COLO668 (cell line): ENCODE measurements around the gene CNOT1.
A peak's percentile ranks its signal among the peaks of the same experiment; 100 is the strongest.
"Not testable (repeated sequence)": the region's sequence is repeated elsewhere in the genome, so short reads cannot be mapped to it uniquely, and the experiment has no call there.

Experiments used
- DNase-seq: peaks from one replicate; lab custom pipeline; 2025; ENCODE audit not compliant: unreplicated experiment; lab: John Stamatoyannopoulos, UW

CNOT1 gene

DNA sequence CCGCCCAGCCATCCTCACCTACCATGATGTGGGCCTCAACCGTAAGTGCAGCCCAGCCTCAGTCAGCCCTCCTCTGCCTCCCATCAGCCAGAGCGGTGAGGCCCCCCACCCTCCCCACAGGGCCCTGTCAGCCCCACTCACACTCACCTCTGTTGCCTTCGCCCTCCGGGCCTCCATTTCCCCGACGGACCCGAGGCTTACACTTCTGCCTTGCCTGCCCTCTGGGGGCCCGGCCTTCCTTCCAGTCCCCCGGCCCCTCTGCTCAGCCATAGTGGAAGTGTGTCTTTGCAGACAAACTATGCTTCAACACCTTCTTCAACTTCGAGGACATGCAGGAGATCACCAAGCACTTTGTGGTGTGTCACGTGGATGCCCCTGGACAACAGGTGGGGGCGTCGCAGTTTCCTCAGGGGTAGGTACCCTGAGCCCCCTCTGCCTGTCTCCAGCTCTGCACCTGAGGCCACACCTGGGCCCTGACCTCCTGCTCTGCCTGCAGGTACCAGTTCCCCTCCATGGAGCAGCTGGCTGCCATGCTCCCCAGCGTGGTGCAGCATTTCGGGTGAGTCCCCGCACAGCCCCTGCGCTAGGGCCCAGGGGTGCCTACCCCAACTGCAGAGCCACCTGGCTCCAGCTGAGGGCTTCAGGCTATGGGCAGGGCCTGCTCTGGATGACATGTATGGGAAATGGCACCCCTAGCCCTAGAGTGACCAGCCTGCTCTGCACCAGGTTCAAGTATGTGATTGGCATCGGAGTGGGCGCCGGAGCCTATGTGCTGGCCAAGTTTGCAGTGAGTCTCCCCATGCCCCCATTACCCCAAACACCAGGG, 125.5 kb downstream of the CNOT1 start:
- DNase-seq: no peak

DNA sequence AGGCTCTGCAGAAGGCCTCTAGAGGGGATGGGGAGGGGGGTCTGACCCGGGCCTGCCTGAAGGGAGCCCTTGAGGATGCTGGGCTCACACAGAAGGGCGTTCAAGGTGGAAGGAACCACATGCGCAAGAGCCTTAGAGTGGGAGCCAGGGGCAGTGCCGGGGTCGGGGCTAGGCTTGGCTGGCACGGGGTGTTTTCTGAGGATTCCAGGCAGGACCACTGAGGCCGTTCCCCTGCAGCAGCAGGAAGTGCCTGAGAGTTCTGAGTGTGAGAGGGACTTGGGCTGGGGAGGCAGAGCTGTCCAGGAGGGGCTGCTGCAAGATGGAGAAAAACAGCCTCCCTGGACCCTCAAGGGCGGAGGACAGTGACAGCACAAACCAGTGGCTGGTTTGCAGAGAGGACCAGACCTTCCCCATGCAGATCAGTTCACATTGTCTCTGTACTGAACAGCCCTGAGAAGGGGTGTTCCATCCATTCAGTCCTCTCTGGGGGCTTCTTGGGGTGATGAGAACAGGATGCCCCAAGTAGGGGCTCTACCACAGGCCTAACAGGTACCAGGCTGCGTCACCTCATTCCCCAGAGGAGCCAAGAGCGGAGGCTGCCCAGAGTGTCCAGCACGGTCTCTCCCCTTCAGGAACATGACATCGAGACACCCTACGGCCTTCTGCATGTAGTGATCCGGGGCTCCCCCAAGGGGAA, 126.3 kb downstream of the CNOT1 start:
- DNase-seq: no peak

DNA sequence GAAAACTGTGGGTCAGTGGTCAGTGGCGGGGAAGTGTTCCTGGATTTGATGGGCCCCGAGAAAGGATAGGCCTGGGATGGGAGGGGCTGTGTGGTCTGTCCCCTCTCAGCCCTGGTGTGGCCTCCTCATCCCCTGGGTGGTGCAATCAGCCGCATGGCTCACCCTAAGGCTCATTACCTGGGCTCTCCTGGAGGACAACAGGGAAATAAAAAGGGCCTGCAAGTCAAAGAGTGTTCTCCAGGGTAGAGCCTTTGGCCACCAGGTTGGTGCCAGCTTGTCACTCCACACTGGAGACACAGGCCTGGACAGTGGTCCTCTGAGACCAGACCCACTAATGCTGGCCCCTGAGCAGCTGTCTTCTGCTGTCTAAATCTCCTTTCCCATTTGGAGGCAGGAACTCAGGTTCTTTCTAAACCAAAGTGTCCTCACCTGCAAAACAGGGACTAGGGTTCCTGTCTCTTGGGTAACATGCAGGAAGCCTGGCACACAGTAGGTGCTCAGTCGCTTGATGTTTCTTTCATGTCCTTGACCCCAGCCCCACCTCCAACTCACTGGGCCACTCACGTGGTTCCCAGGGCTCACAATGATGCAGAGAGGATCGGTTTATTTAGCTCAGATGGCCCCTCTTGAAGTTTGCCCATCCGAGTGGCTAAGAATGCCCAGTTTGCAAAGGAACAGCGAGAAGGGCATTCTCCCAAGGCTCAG, 127.3 kb downstream of the CNOT1 start:
- no peak for DNase-seq

DNA sequence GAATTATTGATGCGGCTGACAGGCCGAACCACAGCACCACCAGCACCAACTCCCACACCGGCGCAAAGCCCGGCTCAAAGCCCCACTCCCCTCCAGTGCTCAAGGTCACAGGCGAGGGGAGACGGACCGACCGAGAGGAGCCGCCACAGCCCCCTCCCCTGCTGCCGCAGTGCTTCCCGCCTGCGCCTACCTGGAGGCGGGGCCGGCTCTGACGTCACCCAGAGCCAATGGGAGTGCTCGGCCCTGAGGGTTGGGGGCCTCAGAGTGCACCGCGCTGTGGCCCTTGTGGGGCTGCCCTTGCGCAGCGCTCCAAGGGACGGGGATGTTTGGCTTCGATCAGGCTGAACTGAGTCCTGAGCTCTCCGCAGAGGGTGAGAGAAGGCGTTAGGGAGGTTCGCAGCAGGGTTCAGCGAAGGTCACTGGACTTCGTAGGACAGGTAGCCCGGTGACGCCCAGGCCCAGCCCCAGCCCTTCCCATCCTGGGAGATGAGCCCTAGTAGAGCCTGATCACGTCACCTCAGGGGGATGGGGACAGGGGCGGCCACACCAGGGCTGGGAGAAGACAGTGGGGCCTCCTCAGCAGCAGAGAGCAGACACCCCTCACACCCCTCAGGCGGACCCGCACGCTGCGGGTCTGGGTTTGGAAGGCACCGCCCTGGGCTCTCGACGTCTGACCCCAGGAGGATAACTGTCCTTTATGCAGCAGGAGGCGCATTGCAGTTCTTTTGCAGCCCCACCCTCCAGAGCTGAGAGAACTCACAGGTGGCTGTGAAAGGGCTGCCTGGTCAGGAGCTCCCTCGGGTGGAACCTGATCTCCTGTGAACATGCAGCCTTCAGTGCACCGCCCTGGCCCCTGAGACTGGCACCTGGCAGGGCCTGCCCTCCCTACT, 128.1 kb downstream of the CNOT1 start:
- DNase-seq: peak; percentile 68

DNA sequence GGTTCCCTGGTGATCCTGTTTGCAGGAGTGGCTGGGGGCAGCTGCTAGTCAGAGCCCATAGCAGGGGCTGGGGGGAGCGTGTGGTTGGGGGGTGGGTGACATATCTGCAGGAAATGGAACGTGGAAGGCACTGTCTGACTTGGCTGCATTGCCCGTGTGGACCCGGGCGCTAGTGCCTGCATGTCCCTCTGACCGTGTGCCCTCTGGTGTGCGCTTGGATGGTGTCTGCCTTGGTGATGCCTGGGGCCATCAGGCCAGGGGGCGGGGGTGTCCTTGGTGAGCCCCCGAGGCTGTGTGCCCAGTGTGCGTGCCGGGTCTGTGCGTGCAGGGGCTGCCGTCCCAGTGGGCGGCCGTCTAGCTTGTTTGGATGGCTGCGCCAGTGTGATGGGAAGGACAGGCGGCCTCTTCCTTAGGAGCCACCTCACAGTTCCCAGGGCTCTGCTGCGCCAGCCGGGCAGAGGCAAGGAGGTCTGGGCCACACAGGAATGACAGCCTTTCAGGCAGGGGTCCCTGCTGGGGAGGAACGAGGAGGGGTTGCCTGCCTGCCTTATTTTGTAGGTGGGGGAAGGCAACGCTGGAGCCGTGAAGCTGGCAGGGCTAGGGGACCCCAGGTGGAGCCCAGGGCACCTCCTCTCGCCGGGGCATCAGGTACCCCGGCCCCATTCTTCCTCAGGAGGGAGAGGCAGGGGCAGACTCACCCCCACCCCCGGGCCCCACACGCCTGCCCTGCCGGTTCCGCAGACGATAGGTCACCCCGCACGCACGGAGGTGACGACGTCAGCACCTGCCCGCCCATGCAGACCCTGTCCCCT, 129.0 kb downstream of the CNOT1 start:
- peak; percentile 62 for DNase-seq

DNA sequence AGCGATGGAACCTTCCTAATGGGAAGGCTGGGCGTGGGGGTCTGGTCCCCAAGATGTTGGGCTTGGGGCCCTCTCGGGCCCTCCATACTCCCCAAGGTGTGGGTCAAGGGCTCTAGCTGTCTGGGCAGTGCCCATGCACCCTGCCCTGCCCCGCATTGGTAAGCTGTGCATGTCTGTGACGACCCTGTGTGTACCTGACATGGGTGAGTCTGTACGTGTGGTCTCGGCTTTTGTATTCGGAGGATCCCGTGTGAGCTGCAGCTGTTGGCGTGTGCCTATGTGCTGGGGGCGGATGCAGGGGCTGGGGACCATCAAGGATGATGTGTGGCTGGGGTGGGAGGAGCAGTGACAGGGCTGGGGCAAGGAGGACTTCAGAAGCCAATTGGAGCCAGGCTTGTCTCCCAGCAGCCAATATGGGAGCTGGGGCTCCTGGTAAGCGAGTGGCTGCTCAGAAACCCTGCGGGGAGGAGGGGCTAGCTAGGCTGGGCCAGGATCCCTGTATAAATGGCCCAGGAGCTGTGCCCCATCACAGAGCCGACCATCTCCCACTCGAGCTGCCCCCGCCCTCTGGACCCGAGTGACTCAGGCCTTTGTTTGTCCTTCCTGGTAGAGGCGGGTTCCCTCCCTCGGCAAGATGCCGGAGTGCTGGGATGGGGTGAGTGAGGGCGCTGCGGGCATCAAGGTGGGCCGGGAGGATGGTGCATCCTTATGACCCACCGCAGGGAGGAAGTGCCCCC, 129.8 kb downstream of the CNOT1 start, which contains the start of gene NDRG4:
TSS of gene NDRG4 (plus strand) at position 529 of the 737 bp plus-strand sequence. CDS start at position 635, 106 bp downstream.
- DNase-seq: peak; percentile 77

DNA sequence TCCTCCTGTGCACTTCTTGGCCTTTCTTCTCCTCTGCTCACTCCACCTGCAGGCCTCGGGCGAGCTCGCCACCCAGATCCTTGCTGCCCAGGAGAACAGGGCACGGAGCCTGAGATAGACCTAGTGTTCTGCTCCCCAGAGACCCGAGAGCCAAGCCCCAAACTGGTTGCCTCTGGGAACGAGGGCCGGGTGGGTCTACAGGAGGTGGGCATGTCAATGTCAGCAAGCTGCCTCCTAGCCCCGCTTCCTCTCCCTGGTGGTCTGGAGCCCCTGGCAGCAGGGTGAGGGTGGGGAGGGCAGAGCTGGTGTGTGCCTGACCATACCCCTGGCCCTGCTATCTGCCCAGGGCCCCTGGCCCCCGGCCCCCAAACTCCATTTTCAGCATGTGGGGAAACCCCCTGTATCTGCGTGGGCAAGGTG, 130.5 kb downstream of the CNOT1 start:
- no peak for DNase-seq

DNA sequence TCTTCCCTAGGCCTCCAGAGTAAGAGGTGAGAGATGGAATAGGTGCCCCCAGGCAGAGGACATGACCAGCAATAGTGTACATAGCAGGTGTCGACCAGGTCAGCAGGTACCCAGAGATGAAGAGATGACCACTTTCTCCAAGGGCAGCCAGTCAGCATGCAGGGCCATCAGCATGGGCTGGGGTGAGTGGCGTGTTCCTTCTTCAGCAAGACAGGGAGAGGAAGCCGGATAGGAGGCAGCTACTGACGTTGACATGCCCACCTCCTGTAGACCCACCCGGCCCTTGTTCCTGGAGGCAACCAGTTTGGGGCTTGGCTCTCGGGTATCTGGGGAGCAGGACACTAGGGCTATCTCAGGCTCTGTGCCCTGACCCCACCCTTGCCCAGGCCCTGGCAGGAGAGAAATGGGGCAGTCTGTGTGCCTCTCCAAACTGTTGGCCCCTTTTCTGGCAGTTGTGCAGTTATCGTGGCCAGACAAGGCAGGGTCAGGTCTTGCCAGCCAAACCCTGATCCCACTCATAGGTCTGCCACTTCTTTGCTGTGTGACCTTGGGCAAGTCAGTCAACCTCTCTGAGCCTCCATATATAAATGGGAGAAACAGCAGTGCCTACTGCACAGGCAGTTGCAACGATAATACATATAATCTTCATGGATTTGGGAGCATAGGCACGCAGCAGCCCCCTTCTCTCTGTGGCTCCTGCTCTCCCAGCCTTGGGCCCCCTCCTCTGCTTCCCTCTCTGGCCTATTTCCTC, 131.1 kb downstream of the CNOT1 start:
- no peak for DNase-seq

DNA sequence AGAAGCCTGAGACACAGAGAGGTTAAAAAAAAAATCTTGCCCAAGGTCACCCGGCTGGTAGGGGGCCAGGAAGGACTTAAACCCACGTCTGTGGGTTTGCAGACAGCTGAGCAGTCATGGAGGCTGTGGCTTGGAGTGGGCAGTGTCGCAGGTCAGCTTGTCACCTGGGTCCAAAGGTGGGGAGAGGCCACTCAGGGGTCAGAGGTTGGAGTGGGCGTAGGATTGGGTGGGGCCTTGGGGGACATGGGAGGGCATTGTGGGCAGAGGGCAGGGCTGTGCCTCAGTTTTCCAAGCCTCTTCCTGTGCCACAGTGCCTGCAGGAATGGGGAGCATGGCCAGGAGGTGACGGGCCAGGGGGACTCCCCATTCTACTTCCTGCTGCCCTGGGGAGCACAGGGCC, 131.7 kb downstream of the CNOT1 start:
- DNase-seq: no peak

DNA sequence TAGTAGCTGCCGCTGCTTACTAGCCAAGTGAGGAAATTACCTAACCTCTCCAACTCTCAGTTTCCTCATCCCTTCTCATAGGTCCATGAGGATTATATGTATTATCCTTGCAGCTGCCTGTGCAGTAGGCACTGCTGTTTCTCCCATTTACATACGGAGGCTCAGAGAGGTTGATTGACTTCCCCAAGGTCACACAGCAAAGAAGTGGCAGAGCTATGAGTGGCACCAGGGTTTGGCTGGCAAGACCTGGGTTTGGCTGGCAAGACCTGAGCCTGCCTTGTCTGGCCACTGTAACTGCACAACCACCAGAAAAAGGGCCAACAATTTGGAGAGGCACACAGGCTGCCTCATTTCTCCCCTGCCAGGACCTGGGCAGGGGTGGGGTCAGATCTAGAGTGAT, 132.2 kb downstream of the CNOT1 start:
- no peak for DNase-seq

DNA sequence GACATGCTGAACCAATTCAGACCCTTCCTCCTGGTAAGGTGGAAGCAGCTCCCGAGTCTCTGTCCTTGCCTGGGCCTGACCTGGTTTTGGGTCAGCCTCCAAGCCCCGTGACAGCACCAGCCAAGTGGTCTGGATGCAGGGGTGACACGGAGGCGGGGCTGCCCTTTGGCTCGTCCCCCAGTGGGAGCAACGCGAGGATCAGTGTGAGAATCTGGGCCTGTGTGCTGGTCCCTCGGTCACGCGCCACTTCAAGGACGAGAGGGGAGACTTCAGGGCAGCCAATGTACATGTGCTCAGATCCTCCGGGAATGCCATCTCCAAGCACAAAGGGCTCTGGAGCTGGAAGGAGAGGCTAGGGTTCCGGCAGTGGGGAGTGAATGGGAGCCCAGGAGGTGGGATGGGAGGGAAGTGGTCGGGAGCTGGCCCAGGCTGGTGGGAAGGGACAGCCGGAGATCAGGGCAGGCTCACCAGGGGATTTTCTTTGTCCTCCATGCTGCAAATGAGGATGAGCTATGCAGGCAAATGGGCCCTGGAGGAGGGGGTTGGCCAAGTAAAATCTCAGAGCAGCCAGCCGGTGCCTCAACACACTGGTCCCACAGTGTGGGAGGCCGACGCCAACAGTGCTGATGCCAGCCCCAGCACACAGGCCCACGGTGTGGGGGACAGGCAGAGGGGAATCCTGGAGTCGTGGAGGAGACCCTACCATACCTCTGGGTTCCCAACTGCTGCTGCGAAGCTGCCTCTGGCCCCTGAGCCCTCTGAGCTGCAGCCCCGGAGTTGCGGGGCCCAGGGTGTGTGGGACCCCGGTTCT, 133.9 kb downstream of the CNOT1 start:
- peak; percentile 42 for DNase-seq

DNA sequence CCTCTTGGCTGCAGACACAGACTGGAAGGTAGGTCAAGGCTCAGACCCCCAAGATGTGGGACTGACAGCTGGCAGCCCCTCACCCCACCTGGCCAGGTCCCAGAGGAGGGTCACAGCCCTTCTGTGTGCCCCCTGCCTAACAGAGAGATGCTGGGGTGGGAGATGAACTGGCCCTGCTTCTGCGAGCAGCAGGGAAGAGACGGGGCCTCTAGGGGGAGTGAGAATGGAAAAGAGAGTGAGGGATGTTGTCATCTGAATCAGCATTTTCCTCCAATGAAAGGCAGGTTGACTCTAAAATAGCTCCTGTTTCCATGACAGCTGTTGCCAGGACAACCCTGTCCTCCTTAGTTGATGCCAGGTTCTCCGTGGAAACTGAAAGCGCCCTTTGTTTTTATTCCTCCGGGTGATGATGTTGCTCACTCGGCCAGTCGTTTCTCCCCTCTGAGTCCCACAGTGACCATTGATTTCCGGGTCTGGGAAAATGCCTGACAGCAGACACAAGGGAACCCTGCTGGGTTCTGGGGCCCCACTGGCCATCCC, 134.6 kb downstream of the CNOT1 start:
- DNase-seq: peak; percentile 85

DNA sequence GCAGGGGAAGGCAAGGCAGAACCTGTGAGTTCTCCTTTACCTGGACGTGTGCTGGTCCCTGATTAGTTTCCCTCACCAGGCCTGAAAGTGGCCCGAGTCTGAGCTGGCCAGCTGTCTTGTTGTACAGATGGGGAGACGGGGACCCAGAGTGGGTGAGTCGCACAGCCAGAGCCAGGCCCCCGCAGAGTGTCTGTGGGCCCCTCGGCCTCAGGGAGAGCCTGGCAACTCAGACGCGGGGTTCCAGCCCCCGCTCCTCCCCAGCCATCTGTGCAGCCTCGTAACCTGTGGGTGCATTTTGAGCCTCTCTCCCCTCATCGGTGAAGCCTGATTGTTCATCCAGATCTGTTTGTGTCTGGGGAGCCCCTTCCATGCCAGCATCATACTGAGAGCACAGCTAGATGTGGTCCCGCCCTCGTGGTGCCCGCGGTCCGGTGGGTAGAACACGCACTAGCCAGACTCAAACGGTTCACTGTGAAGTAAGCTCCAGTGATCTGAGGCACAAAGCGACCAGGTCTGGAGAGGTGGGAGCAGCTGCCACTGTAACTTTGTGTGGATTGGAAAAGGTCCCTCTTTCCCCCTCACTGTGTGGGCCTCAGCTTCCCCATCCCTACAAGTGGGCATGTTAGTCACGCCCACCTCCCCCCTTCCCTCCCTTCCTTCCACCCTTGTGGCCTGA, 135.7 kb downstream of the CNOT1 start:
- DNase-seq: no peak

DNA sequence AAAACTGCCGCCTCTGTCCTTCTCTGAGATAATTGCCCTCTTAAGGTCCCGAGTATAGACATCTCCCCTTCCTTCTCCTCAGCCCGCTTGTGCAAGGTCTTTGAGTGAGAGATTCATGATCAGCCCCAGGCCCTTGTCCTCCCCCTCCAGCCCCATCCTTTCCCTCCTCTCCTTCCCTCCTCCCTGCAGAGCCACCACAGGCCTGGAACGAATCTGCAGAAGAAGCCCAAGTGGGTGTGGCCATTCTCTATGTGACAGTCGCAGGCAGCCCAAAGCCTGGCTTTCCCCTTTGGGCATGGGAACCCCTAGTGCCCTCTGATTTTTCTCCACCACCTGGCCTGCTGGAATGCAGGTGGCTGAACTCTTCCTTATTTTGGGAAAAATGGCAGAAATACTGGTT, 136.9 kb downstream of the CNOT1 start:
- DNase-seq: no peak

DNA sequence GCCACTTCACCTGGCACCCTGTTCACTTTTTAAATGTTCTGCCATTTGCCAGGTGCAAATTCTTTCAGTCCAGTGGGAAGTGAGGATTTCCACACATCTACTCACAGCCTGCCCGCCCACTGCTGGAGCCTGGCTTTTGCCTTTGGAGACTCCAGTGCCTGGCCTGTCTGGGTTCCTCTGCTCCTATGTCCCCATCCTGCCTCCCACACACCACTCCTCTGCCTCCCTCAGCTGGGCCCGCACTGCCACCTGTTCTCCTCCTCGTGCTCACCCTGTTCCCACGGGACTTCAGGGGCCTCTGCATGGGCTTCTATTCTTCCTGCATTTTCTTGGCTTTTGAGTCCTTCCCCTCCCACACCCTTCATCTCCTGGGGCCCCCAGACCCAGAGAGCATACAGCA, 137.6 kb downstream of the CNOT1 start:
- DNase-seq: no peak

DNA sequence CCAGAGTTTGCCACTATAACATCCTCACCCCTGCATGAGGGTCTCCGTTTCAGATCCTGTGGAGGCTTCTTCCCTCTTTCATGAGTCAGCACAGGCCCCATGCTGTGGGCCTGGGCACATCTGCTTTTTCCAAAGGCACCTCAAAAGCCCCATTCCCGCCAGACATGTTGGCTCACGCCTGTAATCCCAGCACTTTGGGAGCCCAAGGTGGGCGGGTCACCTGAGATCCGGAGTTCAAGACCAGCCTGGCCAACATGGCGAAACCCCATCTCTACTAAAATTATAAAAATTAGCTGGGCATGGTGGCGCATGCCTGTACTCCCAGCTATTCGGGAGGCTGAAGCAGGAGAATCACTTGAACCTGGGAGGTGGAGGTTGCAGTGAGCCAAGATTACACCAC, 139.1 kb downstream of the CNOT1 start:
- not testable (repeated sequence) for DNase-seq

DNA sequence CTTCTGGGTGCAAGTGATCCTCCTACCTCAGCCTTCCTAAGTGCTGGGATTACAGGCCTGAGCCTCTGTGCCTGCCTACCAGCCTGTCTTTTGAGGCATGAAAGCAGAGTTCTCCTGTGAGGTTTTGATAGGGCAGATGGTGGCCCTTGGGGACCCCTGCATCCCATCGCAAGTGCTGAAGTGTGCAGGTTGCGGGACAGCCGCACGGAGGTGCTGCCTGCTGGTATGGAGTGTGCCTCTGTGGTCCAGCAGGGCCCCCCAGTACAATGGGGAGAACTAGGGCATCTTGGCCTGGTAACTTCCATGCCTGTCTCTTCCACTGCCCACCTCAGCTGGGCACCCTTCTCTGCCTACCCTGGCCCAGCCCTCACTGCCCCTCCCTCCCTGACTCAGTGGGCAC, 139.6 kb downstream of the CNOT1 start:
- no peak for DNase-seq
